MCF 10A (cell line): ENCODE measurements around the gene PRKAR2B. TPM values are rescaled to one million over a fixed set of nuclear protein-coding genes. Genes with fewer than 3 reads are reported as not detected.

Source experiments
- BruUV-seq: library from RNA; stranded (reverse); fragments of 400-500 nt; replicated peaks from 2 replicates; lab custom pipeline; 2021; lab: Mats Ljungman, UMichigan
- CTCF ChIA-PET: fragments of 300-600 bp; sonication (Branson Sonifier 250); formaldehyde crosslinking; extraction: SDS; loops from one replicate; lab custom pipeline; 2021; ENCODE audit warnings: antibody characterized with exemption, inconsistent platforms; lab: Yijun Ruan, JAX
- POLR2A ChIA-PET: fragments of 300-600, 350-650 bp; sonication (Branson Sonifier 250); formaldehyde crosslinking; extraction: SDS; loops from one replicate; lab custom pipeline; 2020; ENCODE audit warnings: antibody characterized with exemption, inconsistent platforms; lab: Yijun Ruan, JAX
- DNase-seq: peaks from one replicate; pipeline ENCODE4 v3.0.0-alpha.2; 2018; ENCODE audit not compliant: unreplicated experiment
- H3K27ac Mint-ChIP-seq: one replicate; pipeline ENCODE4 v1.8.0; 2022; ENCODE audit warnings: mild to moderate bottlenecking, low read depth, mixed read lengths; ENCODE audit not compliant: unreplicated experiment
- H3K27me3 Mint-ChIP-seq: one replicate; pipeline ENCODE4 v1.8.0; 2022; ENCODE audit warnings: mixed read lengths; ENCODE audit not compliant: insufficient read depth, unreplicated experiment
- H3K36me3 Mint-ChIP-seq: one replicate; pipeline ENCODE4 v1.8.0; 2022; ENCODE audit warnings: mild to moderate bottlenecking, moderate library complexity, mixed read lengths; ENCODE audit not compliant: insufficient read depth, unreplicated experiment
- H3K4me1 Mint-ChIP-seq: one replicate; pipeline ENCODE4 v1.8.0; 2022; ENCODE audit warnings: mixed read lengths; ENCODE audit not compliant: insufficient read depth, unreplicated experiment
- H3K4me3 Mint-ChIP-seq: one replicate; pipeline ENCODE4 v1.8.0; 2022; ENCODE audit warnings: mild to moderate bottlenecking, moderate library complexity, mixed read lengths; ENCODE audit not compliant: unreplicated experiment
- H3K9me3 Mint-ChIP-seq: one replicate; pipeline ENCODE4 v1.8.0; 2022; ENCODE audit warnings: mixed read lengths; ENCODE audit not compliant: unreplicated experiment
- CTCF ChIP-seq: fragments of 200-600 bp; IDR thresholded peaks from one replicate; pipeline ENCODE4 v1.8.0; 2022; ENCODE audit warnings: antibody characterized with exemption, mild to moderate bottlenecking; ENCODE audit not compliant: unreplicated experiment
- intact Hi-C: fragments of 100-400 bp; cut with micrococcal nuclease; formaldehyde crosslinking; loops from 2 replicates; pipeline ENCODE4 v1.14.1; 2022
- total RNA-seq: library from RNA; stranded (reverse); gene quantifications from 2 replicates; pipeline ENCODE4 v1.2.3, GENCODE V29; 2022

The PRKAR2B gene
- total RNA-seq, 1 experiment from 2014 or later, result not detected

- peaks cover 29% of the 10 kb centered on the region for H3K27me3 Mint-ChIP-seq
- no peak for DNase-seq
- no peak overlapping the region for H3K27ac Mint-ChIP-seq
- intact Hi-C loops, result no loop called here
- no TSS peak for BruUV-seq
- no peak for TF ChIP-seq CTCF
- no peaks in the 10 kb centered on the region for H3K36me3 Mint-ChIP-seq
- POLR2A ChIA-PET, result no interaction called here
- CTCF ChIA-PET, result interaction anchor here (1.0 kb wide), 1 partner anchor 133 kb away, joined by 3 read pairs; no protein-coding TSS in a partner anchor
- no peaks in the 10 kb centered on the region for H3K9me3 Mint-ChIP-seq
- no peak overlapping the region for H3K4me3 Mint-ChIP-seq
- no peaks in the 10 kb centered on the region for H3K4me1 Mint-ChIP-seq
Measured at GRCh38 chr7:107079212-107079940, 34.9 kb downstream of the PRKAR2B start.

- H3K36me3 Mint-ChIP-seq, result no peaks in the 10 kb centered on the region
- DNase-seq, result no peak
- H3K4me3 Mint-ChIP-seq, result no peak overlapping the region
- BruUV-seq, result no TSS peak
- CTCF ChIA-PET, result no interaction called here
- intact Hi-C loops, result no loop called here
- no peaks in the 10 kb centered on the region for H3K9me3 Mint-ChIP-seq
- POLR2A ChIA-PET, result no interaction called here
- no peaks in the 10 kb centered on the region for H3K4me1 Mint-ChIP-seq
- H3K27ac Mint-ChIP-seq, result no peak overlapping the region
- no peak for TF ChIP-seq CTCF
- peaks cover 36% of the 10 kb centered on the region for H3K27me3 Mint-ChIP-seq
Measured at GRCh38 chr7:107080099-107080505, 35.6 kb downstream of the PRKAR2B start.

GRCh38 chr7:107080533-107080932 lies 36.0 kb downstream of the PRKAR2B start:
- H3K36me3 Mint-ChIP-seq, result no peaks in the 10 kb centered on the region
- CTCF ChIA-PET, result no interaction called here
- H3K4me3 Mint-ChIP-seq, result no peak overlapping the region
- intact Hi-C loops, result no loop called here
- no peak overlapping the region for H3K27ac Mint-ChIP-seq
- peaks cover 40% of the 10 kb centered on the region for H3K27me3 Mint-ChIP-seq
- POLR2A ChIA-PET, result no interaction called here
- H3K9me3 Mint-ChIP-seq, result no peaks in the 10 kb centered on the region
- DNase-seq, result no peak
- no TSS peak for BruUV-seq
- H3K4me1 Mint-ChIP-seq, result no peaks in the 10 kb centered on the region
- no peak for TF ChIP-seq CTCF

- no TSS peak for BruUV-seq
- Mint-ChIP-seq H3K36me3 (no peaks in the 10 kb centered on the region), H3K4me1 (no peaks in the 10 kb centered on the region), H3K4me3 (no peak overlapping the region), H3K27ac (no peak overlapping the region), H3K27me3 (peaks cover 38% of the 10 kb centered on the region), H3K9me3 (no peaks in the 10 kb centered on the region)
- TF ChIP-seq CTCF, result no peak
- no peak for DNase-seq
- ChIA-PET POLR2A (no interaction called here), CTCF (no interaction called here)
- intact Hi-C loops, result no loop called here
Measured at GRCh38 chr7:107085180-107085579, 40.7 kb downstream of the PRKAR2B start.
